IPS-NIHi7 (cell line): ENCODE results near the gene MEAF6.
"Not testable (repeated sequence)": the region's sequence is repeated elsewhere in the genome, so short reads cannot be mapped to it uniquely, and the experiment has no call there.

Experiments used
- DNase-seq: peaks from one replicate; pipeline ENCODE4 v3.0.0; 2012; ENCODE audit warnings: mixed read lengths; ENCODE audit errors: extremely low spot score

Gene MEAF6

GRCh38 chr1:37514350-37515184 is at the start of gene MEAF6:
TSS of gene MEAF6 (minus strand) at chr1:37514766. CDS start at chr1:37514746, 20 bp downstream.
- DNase-seq: peak; percentile 92

- no peak for DNase-seq
These were observed 48.4 kb upstream of the MEAF6 start for GRCh38 chr1:37562984-37563383.

- DNase-seq: peak; percentile 68
These were observed 46.9 kb upstream of the MEAF6 start for GRCh38 chr1:37561133-37562132.

GRCh38 chr1:37560401-37561132 is 46.0 kb upstream of the MEAF6 start:
- DNase-seq: no peak

- not testable (repeated sequence) for DNase-seq
These were observed 45.4 kb upstream of the MEAF6 start for GRCh38 chr1:37559957-37560379.

GRCh38 chr1:37559080-37559479 is 44.5 kb upstream of the MEAF6 start:
- no peak for DNase-seq

GRCh38 chr1:37558411-37558810 is 43.8 kb upstream of the MEAF6 start:
- no peak for DNase-seq

- DNase-seq: no peak
These were observed 42.8 kb upstream of the MEAF6 start for GRCh38 chr1:37557402-37557801.

- peak; percentile 99 for DNase-seq
These were observed 42.2 kb upstream of the MEAF6 start, which contains the start of gene DNALI1 for GRCh38 chr1:37556712-37557196. TSS of gene DNALI1 (plus strand) at chr1:37556940. CDS start at chr1:37556995, 55 bp downstream.

- DNase-seq: peak; percentile 95
These were observed 39.6 kb upstream of the MEAF6 start, which contains the start of gene SNIP1 for GRCh38 chr1:37553927-37554808. TSS of gene SNIP1 (minus strand) at chr1:37554293. CDS start at chr1:37554229, 64 bp downstream.

- no peak for DNase-seq
These were observed 39.0 kb upstream of the MEAF6 start for GRCh38 chr1:37553598-37553926.

- no peak for DNase-seq
These were observed 34.8 kb upstream of the MEAF6 start for GRCh38 chr1:37549341-37549740.

- DNase-seq: no peak
These were observed 30.5 kb upstream of the MEAF6 start for GRCh38 chr1:37545019-37545418.

- DNase-seq: no peak
These were observed 30.0 kb upstream of the MEAF6 start for GRCh38 chr1:37544530-37544929.

- DNase-seq: no peak
These were observed 25.6 kb upstream of the MEAF6 start for GRCh38 chr1:37540036-37540785.

GRCh38 chr1:37539154-37539553 is 24.6 kb upstream of the MEAF6 start:
- not testable (repeated sequence) for DNase-seq

- no peak for DNase-seq
These were observed 22.8 kb upstream of the MEAF6 start for GRCh38 chr1:37537378-37537777.

GRCh38 chr1:37533317-37534093 is 18.9 kb upstream of the MEAF6 start:
- no peak for DNase-seq
